ENCODE data around the gene DPF3.

DNA sequence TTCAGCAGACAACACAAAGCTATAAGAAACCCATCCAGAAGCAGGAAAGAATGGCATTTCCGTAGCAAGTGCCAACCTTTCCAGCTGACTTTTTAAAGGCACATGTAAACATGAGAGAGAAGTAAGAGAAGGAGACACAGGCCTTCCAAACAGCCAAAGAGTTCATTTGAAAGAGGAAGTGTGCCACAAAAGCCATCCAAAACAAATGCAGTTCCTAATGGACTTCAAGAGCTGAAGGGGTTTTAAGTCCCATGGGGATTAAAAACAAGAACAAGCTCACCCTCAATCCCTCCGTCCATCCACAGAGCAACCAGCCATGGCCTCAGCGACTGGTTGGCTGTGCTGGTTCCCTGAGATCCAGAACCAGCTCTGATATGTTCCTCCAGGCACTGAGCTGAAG, 4.5 kb upstream of the DPF3 start:
- TF ChIP-seq, protein P1, sequence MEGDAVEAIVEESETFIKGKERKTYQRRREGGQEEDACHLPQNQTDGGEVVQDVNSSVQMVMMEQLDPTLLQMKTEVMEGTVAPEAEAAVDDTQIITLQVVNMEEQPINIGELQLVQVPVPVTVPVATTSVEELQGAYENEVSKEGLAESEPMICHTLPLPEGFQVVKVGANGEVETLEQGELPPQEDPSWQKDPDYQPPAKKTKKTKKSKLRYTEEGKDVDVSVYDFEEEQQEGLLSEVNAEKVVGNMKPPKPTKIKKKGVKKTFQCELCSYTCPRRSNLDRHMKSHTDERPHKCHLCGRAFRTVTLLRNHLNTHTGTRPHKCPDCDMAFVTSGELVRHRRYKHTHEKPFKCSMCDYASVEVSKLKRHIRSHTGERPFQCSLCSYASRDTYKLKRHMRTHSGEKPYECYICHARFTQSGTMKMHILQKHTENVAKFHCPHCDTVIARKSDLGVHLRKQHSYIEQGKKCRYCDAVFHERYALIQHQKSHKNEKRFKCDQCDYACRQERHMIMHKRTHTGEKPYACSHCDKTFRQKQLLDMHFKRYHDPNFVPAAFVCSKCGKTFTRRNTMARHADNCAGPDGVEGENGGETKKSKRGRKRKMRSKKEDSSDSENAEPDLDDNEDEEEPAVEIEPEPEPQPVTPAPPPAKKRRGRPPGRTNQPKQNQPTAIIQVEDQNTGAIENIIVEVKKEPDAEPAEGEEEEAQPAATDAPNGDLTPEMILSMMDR (IDR thresholded peaks at IDR 0.05), result no peak
- TF ChIP-seq GTF2I (CRISPR knock-in tag; conservative IDR thresholded peaks at IDR 0.05), result no peak
- no peak for TF ChIP-seq NFYB (CRISPR knock-in tag; conservative IDR thresholded peaks at IDR 0.05; ENCODE audit: low read depth)
- no peak for TF ChIP-seq JUN (CRISPR knock-in tag; IDR thresholded peaks at IDR 0.05)
- TF ChIP-seq, protein P2, sequence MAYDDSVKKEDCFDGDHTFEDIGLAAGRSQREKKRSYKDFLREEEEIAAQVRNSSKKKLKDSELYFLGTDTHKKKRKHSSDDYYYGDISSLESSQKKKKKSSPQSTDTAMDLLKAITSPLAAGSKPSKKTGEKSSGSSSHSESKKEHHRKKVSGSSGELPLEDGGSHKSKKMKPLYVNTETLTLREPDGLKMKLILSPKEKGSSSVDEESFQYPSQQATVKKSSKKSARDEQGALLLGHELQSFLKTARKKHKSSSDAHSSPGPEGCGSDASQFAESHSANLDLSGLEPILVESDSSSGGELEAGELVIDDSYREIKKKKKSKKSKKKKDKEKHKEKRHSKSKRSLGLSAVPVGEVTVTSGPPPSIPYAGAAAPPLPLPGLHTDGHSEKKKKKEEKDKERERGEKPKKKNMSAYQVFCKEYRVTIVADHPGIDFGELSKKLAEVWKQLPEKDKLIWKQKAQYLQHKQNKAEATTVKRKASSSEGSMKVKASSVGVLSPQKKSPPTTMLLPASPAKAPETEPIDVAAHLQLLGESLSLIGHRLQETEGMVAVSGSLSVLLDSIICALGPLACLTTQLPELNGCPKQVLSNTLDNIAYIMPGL (CRISPR knock-in tag; IDR thresholded peaks at IDR 0.05), result no peak
- no peak for TF ChIP-seq NR2C2 (CRISPR knock-in tag; IDR thresholded peaks at IDR 0.05)
